Activated T-cell treated with anti-CD3 and anti-CD28 coated beads for 48 hours (primary cell): Measurements from ENCODE around the gene WNT3A.
"Not testable (repeated sequence)": the region's sequence is repeated elsewhere in the genome, so short reads cannot be mapped to it uniquely, and the experiment has no call there.

Experiments used
- DNase-seq: peaks from one replicate; pipeline ENCODE4 v3.0.0-alpha.2; 2020; ENCODE audit warnings: low read depth

WNT3A gene

GRCh38 chr1:228011721-228012311, 5.0 kb downstream of the WNT3A start:
- no peak for DNase-seq

GRCh38 chr1:228012555-228012954, 5.8 kb downstream of the WNT3A start:
- DNase-seq = no peak

- DNase-seq = no peak
Measured at GRCh38 chr1:228013131-228013934, 6.5 kb downstream of the WNT3A start.

- DNase-seq = no peak
Measured at GRCh38 chr1:228013935-228014930, 7.4 kb downstream of the WNT3A start.

GRCh38 chr1:228015276-228016180, 8.7 kb downstream of the WNT3A start:
- no peak for DNase-seq

GRCh38 chr1:228016181-228016510, 9.3 kb downstream of the WNT3A start:
- no peak for DNase-seq

GRCh38 chr1:228016653-228017355, 10.0 kb downstream of the WNT3A start:
- DNase-seq = no peak

- DNase-seq = no peak
Measured at GRCh38 chr1:228017356-228018124, 10.7 kb downstream of the WNT3A start.

- no peak for DNase-seq
Measured at GRCh38 chr1:228018125-228018398, 11.3 kb downstream of the WNT3A start.

- no peak for DNase-seq
Measured at GRCh38 chr1:228018961-228019721, 12.3 kb downstream of the WNT3A start.

GRCh38 chr1:228019722-228020083, 12.9 kb downstream of the WNT3A start:
- not testable (repeated sequence) for DNase-seq

- no peak for DNase-seq
Measured at GRCh38 chr1:228020686-228021354, 14.0 kb downstream of the WNT3A start.

GRCh38 chr1:228021355-228022030, 14.7 kb downstream of the WNT3A start:
- no peak for DNase-seq

- DNase-seq = no peak
Measured at GRCh38 chr1:228022571-228023293, 15.9 kb downstream of the WNT3A start.

GRCh38 chr1:228023294-228023639, 16.5 kb downstream of the WNT3A start:
- DNase-seq = no peak

- DNase-seq = no peak
Measured at GRCh38 chr1:228029281-228029680, 22.5 kb downstream of the WNT3A start.

- DNase-seq = no peak
Measured at GRCh38 chr1:228030451-228031201, 23.8 kb downstream of the WNT3A start.
